ENCODE data around the gene LDHAL6A.

DNA sequence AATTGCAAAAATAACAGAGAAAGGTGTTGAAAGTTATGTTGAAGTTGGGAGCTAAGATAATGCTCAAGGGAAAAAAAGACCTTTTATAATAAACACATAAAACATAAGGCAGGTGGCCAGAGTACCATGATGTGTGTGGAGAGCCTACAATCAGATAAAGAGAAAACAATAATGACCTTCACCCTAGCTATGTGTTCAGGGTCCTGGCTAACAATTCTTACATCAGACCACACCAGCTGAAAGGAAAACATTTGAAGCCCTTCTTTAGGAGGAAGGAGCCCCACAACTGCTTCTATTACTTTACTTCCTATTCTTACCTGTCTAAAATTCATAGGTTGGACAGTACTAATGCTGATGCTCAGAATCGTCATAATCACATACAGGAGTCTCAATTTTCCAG lies 68.6 kb downstream of the LDHAL6A start:
- TF ChIP-seq, protein P1, sequence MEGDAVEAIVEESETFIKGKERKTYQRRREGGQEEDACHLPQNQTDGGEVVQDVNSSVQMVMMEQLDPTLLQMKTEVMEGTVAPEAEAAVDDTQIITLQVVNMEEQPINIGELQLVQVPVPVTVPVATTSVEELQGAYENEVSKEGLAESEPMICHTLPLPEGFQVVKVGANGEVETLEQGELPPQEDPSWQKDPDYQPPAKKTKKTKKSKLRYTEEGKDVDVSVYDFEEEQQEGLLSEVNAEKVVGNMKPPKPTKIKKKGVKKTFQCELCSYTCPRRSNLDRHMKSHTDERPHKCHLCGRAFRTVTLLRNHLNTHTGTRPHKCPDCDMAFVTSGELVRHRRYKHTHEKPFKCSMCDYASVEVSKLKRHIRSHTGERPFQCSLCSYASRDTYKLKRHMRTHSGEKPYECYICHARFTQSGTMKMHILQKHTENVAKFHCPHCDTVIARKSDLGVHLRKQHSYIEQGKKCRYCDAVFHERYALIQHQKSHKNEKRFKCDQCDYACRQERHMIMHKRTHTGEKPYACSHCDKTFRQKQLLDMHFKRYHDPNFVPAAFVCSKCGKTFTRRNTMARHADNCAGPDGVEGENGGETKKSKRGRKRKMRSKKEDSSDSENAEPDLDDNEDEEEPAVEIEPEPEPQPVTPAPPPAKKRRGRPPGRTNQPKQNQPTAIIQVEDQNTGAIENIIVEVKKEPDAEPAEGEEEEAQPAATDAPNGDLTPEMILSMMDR (IDR thresholded peaks at IDR 0.05) = no peak
- no peak for TF ChIP-seq POLR2A (IDR thresholded peaks at IDR 0.05)
